PFSK-1 (cell line): ENCODE data around the gene PRR36.

Source experiments
- FOXP2 ChIP-seq: optimal IDR thresholded peaks from 2 replicates; pipeline ENCODE3; 2011; ENCODE audit warnings: borderline replicate concordance, control low read depth, inconsistent platforms; ENCODE audit not compliant: insufficient read depth; ENCODE audit errors: extremely low read length, extremely low read depth
- POLR2AphosphoS5 ChIP-seq: IDR thresholded peaks from 2 replicates; pipeline ENCODE4 v1.6.1; 2012; ENCODE audit warnings: low read depth, mild to moderate bottlenecking, control low read depth, low read length, moderate library complexity
- REST ChIP-seq, 2 experiments: IDR thresholded peaks; 2 replicates each; pipeline versions ENCODE4 v1.6.1 to v1.8.0; 2011 to 2012; ENCODE audit warnings: low read depth in 2 of 2, low read length in 2 of 2, control low read depth in 1 of 2, inconsistent platforms in 1 of 2, mild to moderate bottlenecking in 1 of 2, moderate library complexity in 1 of 2; ENCODE audit not compliant: insufficient read depth in 1 of 2
- SIN3A ChIP-seq: IDR thresholded peaks from 2 replicates; pipeline ENCODE4 v1.6.1; 2012; ENCODE audit warnings: mild to moderate bottlenecking, low read length, moderate library complexity, borderline replicate concordance; ENCODE audit not compliant: insufficient read depth
- TAF1 ChIP-seq: IDR thresholded peaks from 2 replicates; pipeline ENCODE4 v1.6.1; 2012; ENCODE audit warnings: low read length, control low read depth, borderline replicate concordance; ENCODE audit not compliant: insufficient read depth

Gene PRR36

GRCh38 chr19:7855426-7856108 is 18.6 kb downstream of the PRR36 start:
- TF ChIP-seq REST (IDR thresholded peaks at IDR 0.05; ENCODE audit: insufficient read depth in 1 of 2, low read depth in 2 of 2, low read length in 2 of 2) (no peak), TAF1 (no peak), POLR2AphosphoS5 (no peak), SIN3A (no peak), FOXP2 (no peak)

GRCh38 chr19:7853770-7854128 is 20.4 kb downstream of the PRR36 start:
- TF ChIP-seq POLR2AphosphoS5 = no peak
- no peak for TF ChIP-seq SIN3A
- TF ChIP-seq REST (IDR thresholded peaks at IDR 0.05; ENCODE audit: insufficient read depth in 1 of 2, low read depth in 2 of 2, low read length in 2 of 2) = no peak
- TF ChIP-seq FOXP2 = no peak
- no peak for TF ChIP-seq TAF1

DNA sequence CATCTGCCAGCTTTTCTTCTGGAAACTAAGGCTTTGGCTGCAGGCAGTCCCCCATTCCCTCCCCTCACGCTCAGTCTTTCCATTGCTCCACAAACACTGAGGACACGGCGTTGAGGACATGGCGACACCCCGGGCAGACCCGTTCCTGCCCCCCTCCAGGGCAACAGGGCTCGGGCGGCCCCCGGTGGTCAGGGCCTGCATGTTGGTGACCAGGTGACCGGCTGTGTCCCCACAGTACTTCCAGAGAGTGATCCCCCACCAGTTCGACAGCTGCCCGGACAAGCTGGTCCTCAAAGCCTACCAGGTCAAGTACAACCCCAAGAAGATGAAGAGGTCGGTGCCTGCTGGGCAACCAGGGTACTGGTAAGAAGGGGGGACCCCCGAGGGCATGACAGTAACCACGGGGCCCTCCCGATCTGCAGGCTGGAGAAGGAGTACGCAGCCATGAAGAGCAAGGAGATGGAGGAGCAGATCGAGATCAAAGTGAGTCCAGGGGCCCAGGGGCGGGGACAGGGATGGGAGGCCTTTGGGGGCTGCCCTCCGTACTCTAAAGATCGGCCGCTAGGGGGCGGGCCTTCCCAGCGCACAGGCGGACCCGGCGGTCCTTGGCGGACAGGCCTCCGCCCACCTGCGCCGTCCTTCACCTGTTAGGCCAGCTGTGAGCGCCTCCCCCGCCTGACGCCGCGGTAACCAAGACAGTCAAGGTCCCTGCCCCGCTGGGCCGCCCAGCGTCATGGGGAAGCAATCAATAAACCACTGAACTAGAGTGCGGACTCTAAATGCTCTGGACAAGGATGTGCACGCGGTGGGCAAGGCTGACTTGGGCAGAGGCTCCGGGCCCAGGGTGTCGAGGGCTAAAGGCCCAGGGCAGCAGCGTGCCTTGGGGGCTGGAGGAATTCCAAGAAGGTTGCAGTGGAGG is 21.1 kb downstream of the PRR36 start:
- TF ChIP-seq TAF1 (no peak), REST (IDR thresholded peaks at IDR 0.05; ENCODE audit: insufficient read depth in 1 of 2, low read depth in 2 of 2, low read length in 2 of 2) (no peak), FOXP2 (peak; percentile 66), POLR2AphosphoS5 (no peak), SIN3A (no peak)

GRCh38 chr19:7851623-7852500 is 22.3 kb downstream of the PRR36 start:
- TF ChIP-seq SIN3A = no peak
- TF ChIP-seq REST (IDR thresholded peaks at IDR 0.05; ENCODE audit: insufficient read depth in 1 of 2, low read depth in 2 of 2, low read length in 2 of 2) = no peak
